GM23338 (cell line): Measurements from ENCODE around the gene CERK.

ENCODE experiments used
- JUNB ChIP-seq: IDR thresholded peaks from one replicate; pipeline ENCODE4 v1.6.1; 2016; ENCODE audit warnings: antibody characterized with exemption; ENCODE audit not compliant: unreplicated experiment
- TF ChIP-seq, protein P1 (sequence below), 2 experiments: fragments of 200-600 bp in 1 of 2; sonication (generic) in 1 of 2; conservative IDR thresholded peaks; 2 replicates each; pipeline versions ENCODE4 v1.5.1 to v1.6.1; 2016 to 2017; ENCODE audit warnings: antibody characterized with exemption in 2 of 2, low read depth in 2 of 2, mild to moderate bottlenecking in 2 of 2, moderate library complexity in 1 of 2
- TF ChIP-seq, protein P2 (sequence below): IDR thresholded peaks from one replicate; pipeline ENCODE4 v1.6.1; 2018; ENCODE audit warnings: antibody characterized with exemption; ENCODE audit not compliant: unreplicated experiment
- TF ChIP-seq, protein P3 (sequence below): fragments of 250-450 bp; sonication (Bioruptor Pico); IDR thresholded peaks from 2 replicates; pipeline ENCODE4 v1.5.0; 2020; ENCODE audit warnings: mild to moderate bottlenecking, moderate library complexity
- TF ChIP-seq, protein P4 (sequence below): IDR thresholded peaks from 2 replicates; pipeline ENCODE4 v1.6.1; 2016; ENCODE audit warnings: antibody characterized with exemption

DNA sequence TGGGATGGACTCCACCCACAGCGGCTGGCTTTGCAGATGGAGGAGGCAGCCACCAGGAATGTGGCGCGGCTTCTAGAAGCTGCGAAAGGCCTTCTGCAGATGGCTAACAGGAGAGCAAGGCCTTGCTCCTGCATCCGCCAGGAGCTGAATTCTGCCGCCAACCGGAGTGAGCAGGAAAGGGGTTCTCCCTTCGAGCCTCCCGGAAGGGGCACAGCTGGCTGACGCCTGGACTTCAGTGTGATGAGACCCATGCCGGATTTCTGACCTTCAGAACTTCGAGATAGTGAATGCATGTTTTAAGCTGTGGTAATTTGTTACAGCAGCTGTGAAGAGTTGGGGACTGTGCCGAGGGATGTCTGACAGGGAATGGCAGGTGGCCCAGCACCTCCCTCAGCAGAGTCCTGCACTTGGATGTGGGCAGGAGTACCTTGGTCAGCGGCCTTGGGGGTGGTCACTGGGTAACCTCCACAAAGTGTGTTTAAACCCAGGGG, 32.1 kb upstream of the CERK start:
- TF ChIP-seq, protein P1, sequence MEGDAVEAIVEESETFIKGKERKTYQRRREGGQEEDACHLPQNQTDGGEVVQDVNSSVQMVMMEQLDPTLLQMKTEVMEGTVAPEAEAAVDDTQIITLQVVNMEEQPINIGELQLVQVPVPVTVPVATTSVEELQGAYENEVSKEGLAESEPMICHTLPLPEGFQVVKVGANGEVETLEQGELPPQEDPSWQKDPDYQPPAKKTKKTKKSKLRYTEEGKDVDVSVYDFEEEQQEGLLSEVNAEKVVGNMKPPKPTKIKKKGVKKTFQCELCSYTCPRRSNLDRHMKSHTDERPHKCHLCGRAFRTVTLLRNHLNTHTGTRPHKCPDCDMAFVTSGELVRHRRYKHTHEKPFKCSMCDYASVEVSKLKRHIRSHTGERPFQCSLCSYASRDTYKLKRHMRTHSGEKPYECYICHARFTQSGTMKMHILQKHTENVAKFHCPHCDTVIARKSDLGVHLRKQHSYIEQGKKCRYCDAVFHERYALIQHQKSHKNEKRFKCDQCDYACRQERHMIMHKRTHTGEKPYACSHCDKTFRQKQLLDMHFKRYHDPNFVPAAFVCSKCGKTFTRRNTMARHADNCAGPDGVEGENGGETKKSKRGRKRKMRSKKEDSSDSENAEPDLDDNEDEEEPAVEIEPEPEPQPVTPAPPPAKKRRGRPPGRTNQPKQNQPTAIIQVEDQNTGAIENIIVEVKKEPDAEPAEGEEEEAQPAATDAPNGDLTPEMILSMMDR (conservative IDR thresholded peaks at IDR 0.05; ENCODE audit: low read depth in 2 of 2), result no peak
- TF ChIP-seq, protein P2, sequence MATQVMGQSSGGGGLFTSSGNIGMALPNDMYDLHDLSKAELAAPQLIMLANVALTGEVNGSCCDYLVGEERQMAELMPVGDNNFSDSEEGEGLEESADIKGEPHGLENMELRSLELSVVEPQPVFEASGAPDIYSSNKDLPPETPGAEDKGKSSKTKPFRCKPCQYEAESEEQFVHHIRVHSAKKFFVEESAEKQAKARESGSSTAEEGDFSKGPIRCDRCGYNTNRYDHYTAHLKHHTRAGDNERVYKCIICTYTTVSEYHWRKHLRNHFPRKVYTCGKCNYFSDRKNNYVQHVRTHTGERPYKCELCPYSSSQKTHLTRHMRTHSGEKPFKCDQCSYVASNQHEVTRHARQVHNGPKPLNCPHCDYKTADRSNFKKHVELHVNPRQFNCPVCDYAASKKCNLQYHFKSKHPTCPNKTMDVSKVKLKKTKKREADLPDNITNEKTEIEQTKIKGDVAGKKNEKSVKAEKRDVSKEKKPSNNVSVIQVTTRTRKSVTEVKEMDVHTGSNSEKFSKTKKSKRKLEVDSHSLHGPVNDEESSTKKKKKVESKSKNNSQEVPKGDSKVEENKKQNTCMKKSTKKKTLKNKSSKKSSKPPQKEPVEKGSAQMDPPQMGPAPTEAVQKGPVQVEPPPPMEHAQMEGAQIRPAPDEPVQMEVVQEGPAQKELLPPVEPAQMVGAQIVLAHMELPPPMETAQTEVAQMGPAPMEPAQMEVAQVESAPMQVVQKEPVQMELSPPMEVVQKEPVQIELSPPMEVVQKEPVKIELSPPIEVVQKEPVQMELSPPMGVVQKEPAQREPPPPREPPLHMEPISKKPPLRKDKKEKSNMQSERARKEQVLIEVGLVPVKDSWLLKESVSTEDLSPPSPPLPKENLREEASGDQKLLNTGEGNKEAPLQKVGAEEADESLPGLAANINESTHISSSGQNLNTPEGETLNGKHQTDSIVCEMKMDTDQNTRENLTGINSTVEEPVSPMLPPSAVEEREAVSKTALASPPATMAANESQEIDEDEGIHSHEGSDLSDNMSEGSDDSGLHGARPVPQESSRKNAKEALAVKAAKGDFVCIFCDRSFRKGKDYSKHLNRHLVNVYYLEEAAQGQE, result peak; percentile 34
- TF ChIP-seq JUNB, result no peak
- TF ChIP-seq, protein P3, sequence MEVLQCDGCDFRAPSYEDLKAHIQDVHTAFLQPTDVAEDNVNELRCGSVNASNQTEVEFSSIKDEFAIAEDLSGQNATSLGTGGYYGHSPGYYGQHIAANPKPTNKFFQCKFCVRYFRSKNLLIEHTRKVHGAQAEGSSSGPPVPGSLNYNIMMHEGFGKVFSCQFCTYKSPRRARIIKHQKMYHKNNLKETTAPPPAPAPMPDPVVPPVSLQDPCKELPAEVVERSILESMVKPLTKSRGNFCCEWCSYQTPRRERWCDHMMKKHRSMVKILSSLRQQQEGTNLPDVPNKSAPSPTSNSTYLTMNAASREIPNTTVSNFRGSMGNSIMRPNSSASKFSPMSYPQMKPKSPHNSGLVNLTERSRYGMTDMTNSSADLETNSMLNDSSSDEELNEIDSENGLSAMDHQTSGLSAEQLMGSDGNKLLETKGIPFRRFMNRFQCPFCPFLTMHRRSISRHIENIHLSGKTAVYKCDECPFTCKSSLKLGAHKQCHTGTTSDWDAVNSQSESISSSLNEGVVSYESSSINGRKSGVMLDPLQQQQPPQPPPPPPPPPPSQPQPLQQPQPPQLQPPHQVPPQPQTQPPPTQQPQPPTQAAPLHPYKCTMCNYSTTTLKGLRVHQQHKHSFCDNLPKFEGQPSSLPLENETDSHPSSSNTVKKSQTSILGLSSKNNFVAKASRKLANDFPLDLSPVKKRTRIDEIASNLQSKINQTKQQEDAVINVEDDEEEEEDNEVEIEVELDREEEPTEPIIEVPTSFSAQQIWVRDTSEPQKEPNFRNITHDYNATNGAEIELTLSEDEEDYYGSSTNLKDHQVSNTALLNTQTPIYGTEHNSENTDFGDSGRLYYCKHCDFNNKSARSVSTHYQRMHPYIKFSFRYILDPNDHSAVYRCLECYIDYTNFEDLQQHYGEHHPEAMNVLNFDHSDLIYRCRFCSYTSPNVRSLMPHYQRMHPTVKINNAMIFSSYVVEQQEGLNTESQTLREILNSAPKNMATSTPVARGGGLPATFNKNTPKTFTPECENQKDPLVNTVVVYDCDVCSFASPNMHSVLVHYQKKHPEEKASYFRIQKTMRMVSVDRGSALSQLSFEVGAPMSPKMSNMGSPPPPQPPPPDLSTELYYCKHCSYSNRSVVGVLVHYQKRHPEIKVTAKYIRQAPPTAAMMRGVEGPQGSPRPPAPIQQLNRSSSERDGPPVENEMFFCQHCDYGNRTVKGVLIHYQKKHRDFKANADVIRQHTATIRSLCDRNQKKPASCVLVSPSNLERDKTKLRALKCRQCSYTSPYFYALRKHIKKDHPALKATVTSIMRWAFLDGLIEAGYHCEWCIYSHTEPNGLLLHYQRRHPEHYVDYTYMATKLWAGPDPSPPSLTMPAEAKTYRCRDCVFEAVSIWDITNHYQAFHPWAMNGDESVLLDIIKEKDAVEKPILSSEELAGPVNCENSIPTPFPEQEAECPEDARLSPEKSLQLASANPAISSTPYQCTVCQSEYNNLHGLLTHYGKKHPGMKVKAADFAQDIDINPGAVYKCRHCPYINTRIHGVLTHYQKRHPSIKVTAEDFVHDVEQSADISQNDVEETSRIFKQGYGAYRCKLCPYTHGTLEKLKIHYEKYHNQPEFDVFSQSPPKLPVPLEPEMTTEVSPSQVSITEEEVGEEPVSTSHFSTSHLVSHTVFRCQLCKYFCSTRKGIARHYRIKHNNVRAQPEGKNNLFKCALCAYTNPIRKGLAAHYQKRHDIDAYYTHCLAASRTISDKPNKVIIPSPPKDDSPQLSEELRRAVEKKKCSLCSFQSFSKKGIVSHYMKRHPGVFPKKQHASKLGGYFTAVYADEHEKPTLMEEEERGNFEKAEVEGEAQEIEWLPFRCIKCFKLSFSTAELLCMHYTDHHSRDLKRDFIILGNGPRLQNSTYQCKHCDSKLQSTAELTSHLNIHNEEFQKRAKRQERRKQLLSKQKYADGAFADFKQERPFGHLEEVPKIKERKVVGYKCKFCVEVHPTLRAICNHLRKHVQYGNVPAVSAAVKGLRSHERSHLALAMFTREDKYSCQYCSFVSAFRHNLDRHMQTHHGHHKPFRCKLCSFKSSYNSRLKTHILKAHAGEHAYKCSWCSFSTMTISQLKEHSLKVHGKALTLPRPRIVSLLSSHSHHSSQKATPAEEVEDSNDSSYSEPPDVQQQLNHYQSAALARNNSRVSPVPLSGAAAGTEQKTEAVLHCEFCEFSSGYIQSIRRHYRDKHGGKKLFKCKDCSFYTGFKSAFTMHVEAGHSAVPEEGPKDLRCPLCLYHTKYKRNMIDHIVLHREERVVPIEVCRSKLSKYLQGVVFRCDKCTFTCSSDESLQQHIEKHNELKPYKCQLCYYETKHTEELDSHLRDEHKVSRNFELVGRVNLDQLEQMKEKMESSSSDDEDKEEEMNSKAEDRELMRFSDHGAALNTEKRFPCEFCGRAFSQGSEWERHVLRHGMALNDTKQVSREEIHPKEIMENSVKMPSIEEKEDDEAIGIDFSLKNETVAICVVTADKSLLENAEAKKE, result no peak
- TF ChIP-seq, protein P4, sequence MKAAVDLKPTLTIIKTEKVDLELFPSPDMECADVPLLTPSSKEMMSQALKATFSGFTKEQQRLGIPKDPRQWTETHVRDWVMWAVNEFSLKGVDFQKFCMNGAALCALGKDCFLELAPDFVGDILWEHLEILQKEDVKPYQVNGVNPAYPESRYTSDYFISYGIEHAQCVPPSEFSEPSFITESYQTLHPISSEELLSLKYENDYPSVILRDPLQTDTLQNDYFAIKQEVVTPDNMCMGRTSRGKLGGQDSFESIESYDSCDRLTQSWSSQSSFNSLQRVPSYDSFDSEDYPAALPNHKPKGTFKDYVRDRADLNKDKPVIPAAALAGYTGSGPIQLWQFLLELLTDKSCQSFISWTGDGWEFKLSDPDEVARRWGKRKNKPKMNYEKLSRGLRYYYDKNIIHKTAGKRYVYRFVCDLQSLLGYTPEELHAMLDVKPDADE, result no peak
